GM15510 (cell line): ENCODE results near the gene TAF1D.

ENCODE experiments used
- POLR2A ChIP-seq: IDR thresholded peaks from 3 replicates; pipeline ENCODE4 v1.6.1; 2011; ENCODE audit warnings: borderline replicate concordance; ENCODE audit not compliant: insufficient read length; ENCODE audit errors: extremely low read depth

Gene TAF1D

DNA sequence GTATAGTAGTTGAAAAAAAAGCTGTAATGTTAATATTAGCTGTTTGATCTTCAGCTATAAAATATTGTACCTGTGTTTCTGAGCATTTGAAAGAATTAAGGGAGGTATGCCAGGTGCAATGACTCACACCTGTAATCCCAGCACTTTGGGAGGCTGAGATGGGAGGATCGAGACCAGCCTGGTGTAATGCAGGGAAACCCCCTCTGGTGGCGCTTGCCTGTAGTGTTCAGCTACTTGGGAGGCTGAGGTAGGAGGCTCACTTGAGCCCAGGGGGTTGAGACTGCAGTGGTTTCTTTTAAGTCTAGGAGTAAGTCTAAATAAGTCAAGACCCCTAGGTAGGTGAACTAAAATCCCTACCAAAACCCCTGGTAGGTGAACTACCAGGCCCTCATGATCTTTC, 37.1 kb downstream of the TAF1D start:
- TF ChIP-seq POLR2A: no peak

DNA sequence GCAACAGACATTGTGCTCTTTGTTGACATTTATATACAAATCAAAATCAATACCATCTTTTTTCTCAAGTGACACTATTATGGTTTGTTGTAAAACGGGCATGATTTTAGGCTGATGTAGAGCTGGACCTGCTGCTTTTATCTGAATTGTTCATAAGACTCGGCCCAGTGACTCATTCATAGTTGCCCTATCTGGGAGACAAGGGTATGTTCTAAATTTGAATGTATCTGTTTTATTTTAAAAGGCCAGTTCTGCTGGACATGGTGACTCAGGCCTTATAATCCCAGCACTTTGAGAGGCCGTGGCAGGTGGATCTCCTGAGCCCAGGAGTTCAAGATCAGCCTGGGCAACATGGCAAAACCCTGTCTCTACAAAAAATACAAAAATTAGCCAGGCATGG, 40.5 kb downstream of the TAF1D start:
- no peak for TF ChIP-seq POLR2A

DNA sequence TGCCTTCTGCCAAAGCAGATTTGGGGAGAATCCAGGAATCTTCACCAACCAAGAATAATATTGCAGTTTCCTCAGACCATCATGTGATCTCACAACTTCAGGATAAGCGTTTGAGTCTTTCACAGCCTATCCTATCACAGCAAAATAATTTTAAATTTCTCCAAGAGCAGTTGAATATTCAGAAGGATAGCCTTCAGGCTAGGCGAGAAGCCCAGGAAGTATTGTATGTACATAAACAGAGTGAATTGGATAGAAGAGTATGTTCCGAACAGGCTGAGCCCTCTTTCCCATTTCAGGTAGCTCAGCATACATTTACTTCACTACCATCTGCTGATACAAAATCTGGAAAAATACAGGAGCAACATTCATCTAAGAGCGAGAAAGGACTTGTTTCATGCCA, 43.7 kb downstream of the TAF1D start:
- TF ChIP-seq POLR2A: no peak

- no peak for TF ChIP-seq POLR2A
Measured at GRCh38 chr11:93694557-93694956, 46.7 kb downstream of the TAF1D start.

DNA sequence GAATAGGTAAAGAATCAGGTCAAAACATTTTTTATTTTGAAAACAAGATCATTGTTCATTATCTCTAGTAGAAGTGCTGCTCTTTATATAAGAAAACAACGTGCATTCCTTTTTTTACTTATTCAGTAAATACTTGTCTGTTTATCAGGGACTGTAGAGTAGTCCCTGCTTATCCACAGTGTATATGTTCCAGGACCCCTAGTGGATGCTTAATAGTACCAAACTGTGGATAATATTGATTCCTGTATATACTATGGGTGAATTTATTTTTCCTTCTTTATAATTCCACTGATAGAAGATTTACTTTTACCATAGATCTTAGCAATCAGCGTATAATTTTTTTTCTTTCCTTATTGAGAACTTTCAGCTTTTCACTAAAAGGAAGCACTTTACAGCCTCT, 47.2 kb downstream of the TAF1D start:
- no peak for TF ChIP-seq POLR2A

GRCh38 chr11:93689240-93689639, 52.1 kb downstream of the TAF1D start:
- no peak for TF ChIP-seq POLR2A

DNA sequence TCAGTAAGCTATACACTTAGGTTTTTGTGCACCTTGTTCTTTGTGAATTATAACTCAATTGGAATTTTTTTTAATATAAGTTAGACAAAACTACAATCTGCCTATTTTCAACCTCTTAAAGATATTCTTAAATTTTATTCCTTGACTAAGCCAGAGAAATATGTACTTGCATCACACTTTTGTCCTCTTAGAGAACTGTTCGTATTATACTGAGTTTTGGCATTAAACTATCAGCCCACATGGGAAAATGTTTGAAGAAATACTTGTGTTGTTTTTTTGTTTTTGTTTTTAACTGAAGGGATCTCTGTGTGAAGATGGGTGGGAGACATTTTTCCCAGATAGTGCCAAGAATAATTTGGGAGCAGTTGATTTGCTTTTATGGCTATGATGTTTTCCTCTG, 54.5 kb downstream of the TAF1D start:
- no peak for TF ChIP-seq POLR2A

GRCh38 chr11:93686226-93686625, 55.1 kb downstream of the TAF1D start:
- TF ChIP-seq POLR2A: no peak
